B cell (primary cell): ENCODE measurements around the gene LHFPL6.

Experiments used
- CTCF ChIP-seq: fragments of 200-600 bp; IDR thresholded peaks from one replicate; pipeline ENCODE4 v1.8.0; 2022; ENCODE audit warnings: antibody characterized with exemption, mild to moderate bottlenecking
- EZH2 ChIP-seq: IDR thresholded peaks from 2 replicates; pipeline ENCODE4 v1.6.1; 2012; ENCODE audit warnings: borderline replicate concordance, low read depth, mild to moderate bottlenecking, moderate library complexity, low read length; ENCODE audit not compliant: insufficient read depth, poor library complexity, severe bottlenecking

GRCh38 chr13:39602614-39603366 lies at the start of gene LHFPL6:
- no peak for TF ChIP-seq CTCF
- no peak for TF ChIP-seq EZH2
